Neural cell (in vitro differentiated cells): ENCODE measurements around the gene MYO1H. TPM values are rescaled to one million over a fixed set of nuclear protein-coding genes. Genes with fewer than 3 reads are reported as not detected.

Experiments used
- H2AFZ ChIP-seq: fragments of 200-600, 300-800 bp; sonication (generic), shearing (Covaris generic); 2 replicates; pipeline ENCODE4 v1.6.0; 2014; ENCODE audit warnings: low read depth, mild to moderate bottlenecking, antibody characterized with exemption, low read length, moderate library complexity
- H3F3A ChIP-seq: fragments of 200-600 bp; shearing (Covaris generic); 2 replicates; pipeline ENCODE4 v1.6.1; 2016; ENCODE audit warnings: mild to moderate bottlenecking, moderate library complexity, mixed read lengths, antibody characterized with exemption, low read length; ENCODE audit not compliant: insufficient read depth, poor library complexity, severe bottlenecking
- H3K27ac ChIP-seq: fragments of 200-600, 300-800 bp; sonication (generic), shearing (Covaris generic); 2 replicates; pipeline ENCODE4 v1.5.1; 2014; ENCODE audit warnings: mild to moderate bottlenecking, low read length, moderate library complexity
- H3K27me3 ChIP-seq: fragments of 300-800, 200-600 bp; sonication (generic), shearing (Covaris generic); 2 replicates; pipeline ENCODE4 v1.6.0; 2014; ENCODE audit warnings: mild to moderate bottlenecking, low read depth, low read length, moderate library complexity; ENCODE audit not compliant: insufficient read depth
- H3K36me3 ChIP-seq: fragments of 300-800, 200-600 bp; sonication (generic), shearing (Covaris generic); 2 replicates; pipeline ENCODE4 v1.5.1; 2014; ENCODE audit warnings: mild to moderate bottlenecking, antibody characterized with exemption, low read length, moderate library complexity; ENCODE audit not compliant: insufficient read depth
- H3K4me2 ChIP-seq: fragments of 300-800, 200-600 bp; sonication (generic), shearing (Covaris generic); 2 replicates; pipeline ENCODE4 v1.6.0; 2014; ENCODE audit warnings: mild to moderate bottlenecking, low read length
- H3K4me3 ChIP-seq: fragments of 300-800, 200-600 bp; sonication (generic), shearing (Covaris generic); 2 replicates; pipeline ENCODE4 v1.5.1; 2014; ENCODE audit warnings: mild to moderate bottlenecking, low read length, moderate library complexity
- H3K79me2 ChIP-seq: fragments of 200-600 bp; shearing (Covaris generic); replicated peaks from 2 replicates; pipeline ENCODE4 v1.6.0; 2014; ENCODE audit warnings: mild to moderate bottlenecking, low read length, moderate library complexity; ENCODE audit not compliant: insufficient read depth
- H3K9ac ChIP-seq: fragments of 300-800, 200-600 bp; sonication (generic), shearing (Covaris generic); 2 replicates; pipeline ENCODE4 v1.6.1; 2016; ENCODE audit warnings: mild to moderate bottlenecking, low read length, mixed read lengths
- H3K9me2 ChIP-seq: fragments of 200-600 bp; shearing (Covaris generic); 2 replicates; pipeline ENCODE4 v1.6.1; 2016; ENCODE audit warnings: mild to moderate bottlenecking, low read length, mixed read lengths; ENCODE audit not compliant: insufficient read depth
- H3K9me3 ChIP-seq: fragments of 200-600, 300-800 bp; sonication (generic), shearing (Covaris generic); 2 replicates; pipeline ENCODE4 v1.6.1; 2016; ENCODE audit warnings: mild to moderate bottlenecking, mixed run types, low read length, moderate library complexity, mixed read lengths
- H4K20me1 ChIP-seq: fragments of 200-600 bp; shearing (Covaris generic); 2 replicates; pipeline ENCODE4 v1.6.1; 2016; ENCODE audit warnings: mild to moderate bottlenecking, mixed run types; ENCODE audit not compliant: insufficient read depth
- EP300 ChIP-seq: fragments of 450-650 bp; conservative IDR thresholded peaks from 2 replicates; pipeline ENCODE4 v1.6.1; 2014; ENCODE audit warnings: antibody characterized with exemption, mild to moderate bottlenecking, moderate library complexity; ENCODE audit not compliant: poor library complexity, severe bottlenecking
- EZH2 ChIP-seq: fragments of 200-600, 300-800 bp; shearing (Covaris generic), sonication (generic); IDR thresholded peaks from 2 replicates; pipeline ENCODE4 v1.6.1; 2014; ENCODE audit warnings: antibody characterized with exemption, low read length, borderline replicate concordance, mild to moderate bottlenecking; ENCODE audit not compliant: insufficient read depth, poor library complexity, severe bottlenecking
- MXI1 ChIP-seq: fragments of 450-650 bp; conservative IDR thresholded peaks from 2 replicates; pipeline ENCODE4 v1.6.1; 2014; ENCODE audit warnings: antibody characterized with exemption, mild to moderate bottlenecking; ENCODE audit not compliant: poor library complexity, severe bottlenecking
- POLR2AphosphoS5 ChIP-seq: IDR thresholded peaks from 2 replicates; pipeline ENCODE4 v1.6.1; 2012
- RAD21 ChIP-seq: fragments of 450-650 bp; conservative IDR thresholded peaks from 2 replicates; pipeline ENCODE4 v1.6.1; 2014; ENCODE audit warnings: antibody characterized with exemption, mild to moderate bottlenecking, moderate library complexity
- SMC3 ChIP-seq: fragments of 450-650 bp; conservative IDR thresholded peaks from 2 replicates; pipeline ENCODE4 v1.6.1; 2014; ENCODE audit warnings: antibody characterized with exemption, mild to moderate bottlenecking, moderate library complexity; ENCODE audit not compliant: poor library complexity
- TAF1 ChIP-seq: IDR thresholded peaks from 2 replicates; pipeline ENCODE4 v1.6.1; 2012; ENCODE audit warnings: low read depth
- polyA plus RNA-seq: library from polyadenylated mRNA; depleted of rRNA; stranded (reverse); fragments of >200 nt; gene quantifications from 2 replicates; pipeline ENCODE4 v1.2.3, GENCODE V29; 2014
- TF ChIP-seq, protein P1 (sequence below): fragments of 450-650 bp; IDR thresholded peaks from 2 replicates; pipeline ENCODE4 v1.5.1; 2014; ENCODE audit warnings: antibody characterized with exemption, mild to moderate bottlenecking, moderate library complexity; ENCODE audit not compliant: poor library complexity, severe bottlenecking
- TF ChIP-seq, protein P2 (sequence below): IDR thresholded peaks from 2 replicates; pipeline ENCODE4 v1.6.1; 2012; ENCODE audit warnings: borderline replicate concordance

The MYO1H gene
- polyA plus RNA-seq, 1 donor from 2014 or later, result 10.6 TPM

DNA sequence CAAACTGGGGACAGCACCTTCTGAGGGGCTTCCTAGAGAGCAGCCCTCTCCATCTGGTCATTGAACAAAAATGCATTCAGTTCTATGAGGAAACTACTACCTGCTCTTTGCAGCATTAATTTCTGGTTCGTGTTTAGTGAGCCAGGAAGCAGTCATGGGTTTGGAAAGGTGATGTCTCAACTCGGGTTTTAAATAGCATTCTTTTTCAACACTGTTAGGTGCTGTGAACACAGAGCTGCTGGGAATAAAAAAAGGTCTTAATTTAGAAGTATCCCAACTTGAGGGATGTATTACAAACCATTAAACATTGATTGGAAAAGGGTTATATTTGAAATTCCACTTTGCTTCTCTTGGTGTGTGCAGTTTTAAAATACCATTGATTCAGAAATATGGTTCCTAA lies 9.3 kb downstream of the MYO1H start:
- Histone ChIP-seq H3K27me3 (no peaks in the 10 kb centered on the region), H3K9ac (no peak overlapping the region), H4K20me1 (no peaks in the 10 kb centered on the region), H3K79me2 (no peaks in the 10 kb centered on the region), H3F3A (no peaks in the 10 kb centered on the region), H3K9me2 (no peaks in the 10 kb centered on the region), H3K9me3 (no peaks in the 10 kb centered on the region), H3K36me3 (no peaks in the 10 kb centered on the region), H3K4me3 (no peak overlapping the region), H3K27ac (no peak overlapping the region), H2AFZ (no peak overlapping the region), H3K4me2 (no peak overlapping the region)
- TF ChIP-seq MXI1 (no peak), TAF1 (no peak), POLR2AphosphoS5 (no peak), RAD21 (no peak), EP300 (no peak), EZH2 (no peak), SMC3 (no peak)
- TF ChIP-seq, protein P1, sequence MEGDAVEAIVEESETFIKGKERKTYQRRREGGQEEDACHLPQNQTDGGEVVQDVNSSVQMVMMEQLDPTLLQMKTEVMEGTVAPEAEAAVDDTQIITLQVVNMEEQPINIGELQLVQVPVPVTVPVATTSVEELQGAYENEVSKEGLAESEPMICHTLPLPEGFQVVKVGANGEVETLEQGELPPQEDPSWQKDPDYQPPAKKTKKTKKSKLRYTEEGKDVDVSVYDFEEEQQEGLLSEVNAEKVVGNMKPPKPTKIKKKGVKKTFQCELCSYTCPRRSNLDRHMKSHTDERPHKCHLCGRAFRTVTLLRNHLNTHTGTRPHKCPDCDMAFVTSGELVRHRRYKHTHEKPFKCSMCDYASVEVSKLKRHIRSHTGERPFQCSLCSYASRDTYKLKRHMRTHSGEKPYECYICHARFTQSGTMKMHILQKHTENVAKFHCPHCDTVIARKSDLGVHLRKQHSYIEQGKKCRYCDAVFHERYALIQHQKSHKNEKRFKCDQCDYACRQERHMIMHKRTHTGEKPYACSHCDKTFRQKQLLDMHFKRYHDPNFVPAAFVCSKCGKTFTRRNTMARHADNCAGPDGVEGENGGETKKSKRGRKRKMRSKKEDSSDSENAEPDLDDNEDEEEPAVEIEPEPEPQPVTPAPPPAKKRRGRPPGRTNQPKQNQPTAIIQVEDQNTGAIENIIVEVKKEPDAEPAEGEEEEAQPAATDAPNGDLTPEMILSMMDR, result no peak
- TF ChIP-seq, protein P2, sequence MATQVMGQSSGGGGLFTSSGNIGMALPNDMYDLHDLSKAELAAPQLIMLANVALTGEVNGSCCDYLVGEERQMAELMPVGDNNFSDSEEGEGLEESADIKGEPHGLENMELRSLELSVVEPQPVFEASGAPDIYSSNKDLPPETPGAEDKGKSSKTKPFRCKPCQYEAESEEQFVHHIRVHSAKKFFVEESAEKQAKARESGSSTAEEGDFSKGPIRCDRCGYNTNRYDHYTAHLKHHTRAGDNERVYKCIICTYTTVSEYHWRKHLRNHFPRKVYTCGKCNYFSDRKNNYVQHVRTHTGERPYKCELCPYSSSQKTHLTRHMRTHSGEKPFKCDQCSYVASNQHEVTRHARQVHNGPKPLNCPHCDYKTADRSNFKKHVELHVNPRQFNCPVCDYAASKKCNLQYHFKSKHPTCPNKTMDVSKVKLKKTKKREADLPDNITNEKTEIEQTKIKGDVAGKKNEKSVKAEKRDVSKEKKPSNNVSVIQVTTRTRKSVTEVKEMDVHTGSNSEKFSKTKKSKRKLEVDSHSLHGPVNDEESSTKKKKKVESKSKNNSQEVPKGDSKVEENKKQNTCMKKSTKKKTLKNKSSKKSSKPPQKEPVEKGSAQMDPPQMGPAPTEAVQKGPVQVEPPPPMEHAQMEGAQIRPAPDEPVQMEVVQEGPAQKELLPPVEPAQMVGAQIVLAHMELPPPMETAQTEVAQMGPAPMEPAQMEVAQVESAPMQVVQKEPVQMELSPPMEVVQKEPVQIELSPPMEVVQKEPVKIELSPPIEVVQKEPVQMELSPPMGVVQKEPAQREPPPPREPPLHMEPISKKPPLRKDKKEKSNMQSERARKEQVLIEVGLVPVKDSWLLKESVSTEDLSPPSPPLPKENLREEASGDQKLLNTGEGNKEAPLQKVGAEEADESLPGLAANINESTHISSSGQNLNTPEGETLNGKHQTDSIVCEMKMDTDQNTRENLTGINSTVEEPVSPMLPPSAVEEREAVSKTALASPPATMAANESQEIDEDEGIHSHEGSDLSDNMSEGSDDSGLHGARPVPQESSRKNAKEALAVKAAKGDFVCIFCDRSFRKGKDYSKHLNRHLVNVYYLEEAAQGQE, result no peak

DNA sequence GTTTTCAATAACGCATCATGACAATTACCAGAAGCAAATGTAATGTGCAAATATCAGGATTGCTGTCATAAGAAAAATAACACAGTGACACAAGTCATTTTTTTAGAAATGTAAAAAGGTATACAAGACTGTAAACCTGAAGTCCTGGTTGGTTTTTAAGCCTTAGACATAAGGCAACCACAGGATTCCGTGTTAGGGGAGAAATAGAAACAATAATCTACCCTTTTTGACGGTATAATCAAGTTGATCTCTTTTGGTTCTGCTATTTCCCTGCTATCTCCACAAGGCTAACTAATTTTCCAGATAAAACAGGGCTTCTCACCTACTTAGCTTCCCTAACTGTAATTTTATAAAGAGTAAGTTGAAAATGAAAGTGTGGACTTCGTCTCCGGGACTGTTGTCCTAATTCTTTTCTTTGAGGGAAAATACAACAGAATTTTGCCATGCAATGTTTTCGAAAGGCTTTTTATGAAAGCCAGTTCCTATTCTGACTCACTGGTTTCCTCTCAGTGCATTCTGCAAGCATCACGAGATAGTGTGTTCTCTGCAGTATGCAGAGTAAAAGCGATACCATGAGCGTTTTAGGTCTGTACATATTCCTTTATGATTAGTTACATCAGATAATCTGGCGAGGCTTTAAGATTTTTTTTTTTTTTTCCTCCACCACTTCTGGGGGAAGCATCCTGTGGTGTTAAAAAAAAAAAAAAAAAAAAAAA lies 10.6 kb downstream of the MYO1H start:
- no peaks in the 10 kb centered on the region for H3K9me3 ChIP-seq
- no peak overlapping the region for H2AFZ ChIP-seq
- H3K79me2 ChIP-seq, result no peaks in the 10 kb centered on the region
- H3K9ac ChIP-seq, result no peak overlapping the region
- H3K27me3 ChIP-seq, result no peaks in the 10 kb centered on the region
- no peak overlapping the region for H3K4me2 ChIP-seq
- no peak overlapping the region for H3K4me3 ChIP-seq
- no peaks in the 10 kb centered on the region for H4K20me1 ChIP-seq
- no peak overlapping the region for H3K27ac ChIP-seq
- H3K9me2 ChIP-seq, result no peaks in the 10 kb centered on the region
- no peaks in the 10 kb centered on the region for H3K36me3 ChIP-seq
- no peaks in the 10 kb centered on the region for H3F3A ChIP-seq
- TF ChIP-seq, protein P2, result no peak
- TF ChIP-seq TAF1 (no peak), POLR2AphosphoS5 (no peak)
